GM12873 (cell line): ENCODE results near the gene RENBP.

Source experiments
- TF ChIP-seq, protein P1 (sequence below): IDR thresholded peaks from 2 replicates; pipeline ENCODE4 v1.5.1; 2012; ENCODE audit warnings: low read depth, mild to moderate bottlenecking, moderate library complexity, low read length, control low read depth; ENCODE audit not compliant: insufficient read depth; ENCODE audit errors: missing control alignments

RENBP gene

DNA sequence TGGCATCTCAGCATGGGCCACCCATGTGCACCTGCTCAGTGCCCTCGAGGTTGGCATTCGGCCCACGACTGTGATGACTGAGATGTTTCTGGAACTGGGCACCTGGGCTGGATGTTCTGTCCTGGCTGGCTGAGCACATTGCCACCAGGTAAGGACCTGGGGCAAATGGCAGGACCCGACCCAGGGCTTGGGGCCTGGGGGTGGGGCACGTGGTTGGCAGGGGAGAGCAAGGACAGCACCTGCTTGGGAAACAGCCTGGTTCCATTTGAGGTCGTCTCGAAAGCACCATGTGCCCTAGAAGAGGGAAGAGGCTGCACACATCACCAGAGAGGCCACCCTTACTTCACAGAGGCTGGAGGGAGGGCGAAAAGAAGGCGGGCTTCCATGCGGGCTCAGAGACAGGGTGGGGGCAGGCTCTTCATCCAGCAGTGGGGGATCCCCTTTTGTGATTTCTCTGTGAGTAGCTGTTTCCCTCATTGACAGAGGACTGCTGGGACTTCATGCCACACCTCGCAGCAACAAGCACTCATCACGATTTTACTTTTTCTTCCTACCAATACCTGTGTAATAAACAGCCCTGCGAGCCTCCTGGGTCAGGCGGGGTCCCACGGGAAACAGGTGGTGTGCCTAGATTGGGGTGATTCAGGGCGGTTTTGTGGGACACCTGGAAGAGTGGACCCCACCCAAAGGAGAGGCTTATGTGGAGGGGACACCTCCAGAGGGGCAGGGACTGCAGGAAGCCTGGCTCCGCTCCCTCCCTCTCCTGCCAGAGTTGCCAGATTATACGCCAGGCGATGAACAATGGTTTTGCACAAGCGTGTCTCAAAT, 40.1 kb upstream of the RENBP start:
- TF ChIP-seq, protein P1, sequence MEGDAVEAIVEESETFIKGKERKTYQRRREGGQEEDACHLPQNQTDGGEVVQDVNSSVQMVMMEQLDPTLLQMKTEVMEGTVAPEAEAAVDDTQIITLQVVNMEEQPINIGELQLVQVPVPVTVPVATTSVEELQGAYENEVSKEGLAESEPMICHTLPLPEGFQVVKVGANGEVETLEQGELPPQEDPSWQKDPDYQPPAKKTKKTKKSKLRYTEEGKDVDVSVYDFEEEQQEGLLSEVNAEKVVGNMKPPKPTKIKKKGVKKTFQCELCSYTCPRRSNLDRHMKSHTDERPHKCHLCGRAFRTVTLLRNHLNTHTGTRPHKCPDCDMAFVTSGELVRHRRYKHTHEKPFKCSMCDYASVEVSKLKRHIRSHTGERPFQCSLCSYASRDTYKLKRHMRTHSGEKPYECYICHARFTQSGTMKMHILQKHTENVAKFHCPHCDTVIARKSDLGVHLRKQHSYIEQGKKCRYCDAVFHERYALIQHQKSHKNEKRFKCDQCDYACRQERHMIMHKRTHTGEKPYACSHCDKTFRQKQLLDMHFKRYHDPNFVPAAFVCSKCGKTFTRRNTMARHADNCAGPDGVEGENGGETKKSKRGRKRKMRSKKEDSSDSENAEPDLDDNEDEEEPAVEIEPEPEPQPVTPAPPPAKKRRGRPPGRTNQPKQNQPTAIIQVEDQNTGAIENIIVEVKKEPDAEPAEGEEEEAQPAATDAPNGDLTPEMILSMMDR = no peak

- TF ChIP-seq, protein P1 = no peak
These were observed 38.9 kb upstream of the RENBP start for GRCh38 chrX:153983321-153983801.

DNA sequence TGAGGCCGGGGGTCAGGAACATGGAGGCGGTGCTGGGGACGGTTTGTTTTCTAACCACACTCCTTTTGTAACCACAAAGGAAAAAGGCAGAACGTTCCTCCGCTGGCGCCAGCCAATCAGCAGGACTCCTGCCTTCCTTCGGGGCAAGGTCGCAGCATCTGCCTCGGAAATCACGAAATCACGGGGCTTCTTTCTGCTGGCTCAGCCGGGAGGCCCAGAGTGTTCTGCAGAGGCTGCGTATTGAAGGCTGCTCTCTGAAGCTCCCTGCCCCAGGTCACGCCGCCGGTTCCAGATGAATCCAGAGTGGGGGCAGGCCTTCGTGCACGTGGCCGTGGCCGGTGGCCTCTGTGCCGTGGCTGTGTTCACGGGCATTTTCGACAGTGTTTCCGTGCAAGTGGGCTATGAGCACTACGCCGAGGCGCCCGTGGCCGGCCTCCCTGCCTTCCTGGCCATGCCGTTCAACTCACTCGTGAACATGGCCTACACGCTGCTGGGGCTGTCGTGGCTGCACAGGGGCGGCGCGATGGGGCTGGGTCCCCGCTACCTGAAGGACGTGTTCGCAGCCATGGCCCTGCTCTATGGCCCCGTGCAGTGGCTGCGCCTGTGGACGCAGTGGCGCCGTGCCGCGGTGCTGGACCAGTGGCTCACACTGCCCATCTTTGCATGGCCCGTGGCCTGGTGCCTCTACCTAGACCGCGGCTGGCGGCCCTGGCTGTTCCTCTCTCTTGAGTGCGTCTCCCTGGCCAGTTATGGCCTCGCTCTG, 37.5 kb upstream of the RENBP start:
- TF ChIP-seq, protein P1 = no peak

DNA sequence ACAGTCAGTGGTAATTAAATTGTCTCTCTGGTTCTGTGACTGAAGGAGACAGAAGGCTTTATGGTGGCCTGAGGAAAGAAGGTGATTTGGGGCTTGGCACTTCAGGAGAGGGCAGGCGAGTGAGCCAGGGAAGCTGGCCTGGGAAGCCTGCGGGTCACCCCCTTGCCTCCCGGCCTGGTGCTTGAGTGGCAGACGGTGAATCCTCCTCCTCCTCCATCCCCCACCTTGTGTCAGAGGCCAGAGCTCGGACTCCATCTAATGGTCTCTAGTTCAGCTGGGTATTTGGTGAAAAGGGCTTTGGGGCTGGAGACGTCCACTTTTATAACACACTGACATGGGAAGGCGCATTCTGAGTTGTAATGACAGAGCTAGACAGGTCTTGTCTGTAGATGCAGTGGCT, 36.8 kb upstream of the RENBP start:
- TF ChIP-seq, protein P1 = no peak

DNA sequence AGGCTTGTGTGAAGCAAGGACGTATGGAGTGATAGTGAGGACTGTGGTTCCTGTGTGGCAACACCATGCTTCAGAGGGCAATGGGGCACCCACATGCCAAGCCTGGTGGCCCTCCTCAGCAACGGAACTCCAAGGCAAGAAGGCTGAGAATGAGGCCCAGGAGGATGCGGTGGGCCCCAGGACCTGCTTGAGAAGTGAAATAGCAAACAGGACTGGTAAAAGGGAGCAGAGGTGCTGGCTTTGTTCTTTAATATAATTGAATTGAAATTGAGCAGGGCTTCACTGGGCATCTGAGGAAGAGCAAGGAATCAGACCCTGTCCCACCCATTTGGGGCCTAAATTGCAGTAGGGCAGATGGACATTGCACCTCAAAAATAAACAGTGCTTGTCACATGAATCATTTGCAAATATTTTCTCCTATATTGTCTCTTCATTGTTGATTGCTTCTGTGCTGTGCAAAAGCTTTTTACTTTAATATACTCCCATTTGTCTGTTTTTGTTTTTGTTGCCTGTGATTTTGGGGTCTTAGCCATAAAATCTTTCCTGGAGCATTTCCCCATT, 30.4 kb upstream of the RENBP start:
- TF ChIP-seq, protein P1 = no peak

DNA sequence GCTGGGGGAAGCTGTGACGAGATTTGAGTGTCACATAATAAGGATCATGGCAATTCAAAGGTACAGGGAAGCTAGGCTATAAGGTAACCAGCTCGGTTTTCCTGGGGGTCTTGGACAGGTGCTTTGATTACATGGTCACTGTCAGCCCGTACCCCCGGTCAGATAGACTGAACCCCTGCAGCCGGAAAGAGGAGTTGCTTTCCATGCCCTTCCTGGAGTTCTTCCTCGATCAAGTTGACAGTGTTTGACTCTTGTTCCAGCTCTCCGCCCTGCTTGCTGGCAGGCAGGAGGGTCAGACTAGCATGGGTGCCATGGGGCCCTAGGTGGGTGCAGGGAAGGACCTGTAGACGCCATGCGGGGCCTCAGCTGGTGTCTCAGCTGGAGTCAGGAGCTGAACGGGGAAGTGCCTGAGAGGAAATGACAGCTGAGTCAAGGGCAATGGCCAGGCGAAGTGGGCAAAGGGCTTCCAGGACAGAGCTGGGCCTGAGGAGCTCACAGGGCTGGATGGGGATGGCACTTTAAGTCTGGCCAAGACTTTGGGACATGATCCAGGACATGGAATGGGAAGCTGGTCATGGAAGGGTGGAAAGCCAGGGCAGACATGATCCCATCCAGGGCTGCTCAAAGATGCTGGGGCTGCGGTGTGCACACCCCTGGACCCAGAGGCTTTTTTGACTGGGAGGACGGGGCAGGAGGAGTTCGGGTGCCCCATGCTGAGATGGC, 29.7 kb upstream of the RENBP start:
- TF ChIP-seq, protein P1 = no peak
